Muscle layer of duodenum (tissue), 2 donors: ENCODE results near the gene USPL1.
"Not testable (repeated sequence)": the region's sequence is repeated elsewhere in the genome, so short reads cannot be mapped to it uniquely, and the experiment has no call there.

Source experiments
- H3K27ac ChIP-seq: one replicate; pipeline ENCODE4 v1.7.0; 2013; ENCODE audit warnings: mild to moderate bottlenecking, low read length
- H3K27me3 ChIP-seq: one replicate; pipeline ENCODE4 v1.7.0; 2013; ENCODE audit warnings: low read depth, mild to moderate bottlenecking, control low read depth, low read length
- H3K36me3 ChIP-seq, 2 donors: one replicate each; pipeline ENCODE4 v1.7.0; 2013; ENCODE audit warnings: low read length in 2 of 2, control low read depth in 1 of 2, mild to moderate bottlenecking in 1 of 2; ENCODE audit not compliant: insufficient read depth in 2 of 2, control insufficient read depth in 1 of 2
- H3K4me1 ChIP-seq, 2 donors: one replicate each; pipeline ENCODE4 v1.7.0; 2013; ENCODE audit warnings: low read length in 2 of 2, mild to moderate bottlenecking in 2 of 2, control low read depth in 1 of 2, moderate library complexity in 1 of 2; ENCODE audit not compliant: insufficient read depth in 2 of 2, control insufficient read depth in 1 of 2
- H3K4me3 ChIP-seq, 2 donors: one replicate each; pipeline ENCODE4 v1.7.0; 2013; ENCODE audit warnings: low read length in 2 of 2, low read depth in 1 of 2, mild to moderate bottlenecking in 1 of 2
- H3K9me3 ChIP-seq, 2 donors: one replicate each; pipeline ENCODE4 v1.7.0; 2013; ENCODE audit warnings: low read length in 2 of 2, control low read depth in 1 of 2, mild to moderate bottlenecking in 1 of 2; ENCODE audit not compliant: control insufficient read depth in 1 of 2
- donor health status: healthy.

Gene USPL1

GRCh38 chr13:30587231-30587630, 30.5 kb upstream of the USPL1 start:
- no peaks in the 10 kb centered on the region for H3K36me3 ChIP-seq
- no peaks in the 10 kb centered on the region for H3K4me1 ChIP-seq
- no peak overlapping the region for H3K27ac ChIP-seq
- no peak overlapping the region for H3K4me3 ChIP-seq
- no peaks in the 10 kb centered on the region for H3K9me3 ChIP-seq
- no peaks in the 10 kb centered on the region for H3K27me3 ChIP-seq

- Histone ChIP-seq H3K4me3 (no peak overlapping the region), H3K36me3 (no peaks in the 10 kb centered on the region), H3K27me3 (no peaks in the 10 kb centered on the region), H3K9me3 (no peaks in the 10 kb centered on the region), H3K4me1 (no peaks in the 10 kb centered on the region), H3K27ac (no peak overlapping the region)
Measured at GRCh38 chr13:30587739-30588138, 30.0 kb upstream of the USPL1 start.

- Histone ChIP-seq H3K36me3 (no peaks in the 10 kb centered on the region), H3K27ac (no peak overlapping the region), H3K4me3 (no peak overlapping the region), H3K9me3 (no peaks in the 10 kb centered on the region), H3K27me3 (no peaks in the 10 kb centered on the region), H3K4me1 (no peaks in the 10 kb centered on the region)
Measured at GRCh38 chr13:30593001-30593400, 24.7 kb upstream of the USPL1 start.

GRCh38 chr13:30600496-30600895, 17.2 kb upstream of the USPL1 start:
- no peak overlapping the region for H3K27ac ChIP-seq
- H3K4me1 ChIP-seq = no peaks in the 10 kb centered on the region
- no peaks in the 10 kb centered on the region for H3K9me3 ChIP-seq
- no peaks in the 10 kb centered on the region for H3K27me3 ChIP-seq
- H3K36me3 ChIP-seq = no peaks in the 10 kb centered on the region
- H3K4me3 ChIP-seq = no peak overlapping the region

GRCh38 chr13:30601836-30602235, 15.9 kb upstream of the USPL1 start:
- H3K27me3 ChIP-seq = no peaks in the 10 kb centered on the region
- no peak overlapping the region for H3K4me3 ChIP-seq
- no peaks in the 10 kb centered on the region for H3K9me3 ChIP-seq
- no peak overlapping the region for H3K27ac ChIP-seq
- no peaks in the 10 kb centered on the region for H3K4me1 ChIP-seq
- no peaks in the 10 kb centered on the region for H3K36me3 ChIP-seq

GRCh38 chr13:30605052-30605451, 12.7 kb upstream of the USPL1 start:
- no peaks in the 10 kb centered on the region for H3K27me3 ChIP-seq
- no peaks in the 10 kb centered on the region for H3K4me1 ChIP-seq
- no peaks in the 10 kb centered on the region for H3K9me3 ChIP-seq
- no peak overlapping the region for H3K27ac ChIP-seq
- no peaks in the 10 kb centered on the region for H3K36me3 ChIP-seq
- no peak overlapping the region for H3K4me3 ChIP-seq

- H3K36me3 ChIP-seq, H3K27me3 ChIP-seq, H3K4me3 ChIP-seq, H3K9me3 ChIP-seq, H3K27ac ChIP-seq, H3K4me1 ChIP-seq: not testable (repeated sequence)
Measured at GRCh38 chr13:30607186-30607585, 10.5 kb upstream of the USPL1 start.

GRCh38 chr13:30607908-30608307, 9.8 kb upstream of the USPL1 start:
- H3K4me3 ChIP-seq = no peak overlapping the region
- H3K4me1 ChIP-seq = no peaks in the 10 kb centered on the region
- no peaks in the 10 kb centered on the region for H3K9me3 ChIP-seq
- H3K27me3 ChIP-seq = no peaks in the 10 kb centered on the region
- no peaks in the 10 kb centered on the region for H3K36me3 ChIP-seq
- H3K27ac ChIP-seq = no peak overlapping the region

GRCh38 chr13:30608364-30608763, 9.4 kb upstream of the USPL1 start:
- Histone ChIP-seq H3K27ac (no peak overlapping the region), H3K36me3 (no peaks in the 10 kb centered on the region), H3K4me3 (no peak overlapping the region), H3K27me3 (no peaks in the 10 kb centered on the region), H3K9me3 (no peaks in the 10 kb centered on the region), H3K4me1 (no peaks in the 10 kb centered on the region)

GRCh38 chr13:30610311-30610710, 7.4 kb upstream of the USPL1 start:
- no peak overlapping the region for H3K4me3 ChIP-seq
- H3K27ac ChIP-seq = no peak overlapping the region
- H3K27me3 ChIP-seq = no peaks in the 10 kb centered on the region
- no peaks in the 10 kb centered on the region for H3K36me3 ChIP-seq
- no peaks in the 10 kb centered on the region for H3K9me3 ChIP-seq
- peaks cover 0 to 4% of the 10 kb centered on the region in 2 donors for H3K4me1 ChIP-seq

- Histone ChIP-seq H3K27ac (peak overlapping the region; percentile 100), H3K4me1 (peaks cover 12 to 27% of the 10 kb centered on the region in 2 donors), H3K27me3 (no peaks in the 10 kb centered on the region), H3K36me3 (peaks cover 0 to 12% of the 10 kb centered on the region in 2 donors), H3K4me3 (peak overlapping the region; percentile 80 to 84), H3K9me3 (no peaks in the 10 kb centered on the region)
Measured at GRCh38 chr13:30615481-30615865, 2.2 kb upstream of the USPL1 start.

- H3K4me1 ChIP-seq = peaks cover 12 to 27% of the 10 kb centered on the region in 2 donors
- peaks cover 0 to 12% of the 10 kb centered on the region in 2 donors for H3K36me3 ChIP-seq
- H3K9me3 ChIP-seq = no peaks in the 10 kb centered on the region
- peak overlapping the region; percentile 80 to 84 for H3K4me3 ChIP-seq
- H3K27ac ChIP-seq = peak overlapping the region; percentile 100
- H3K27me3 ChIP-seq = no peaks in the 10 kb centered on the region
Measured at GRCh38 chr13:30615866-30616541, 1.7 kb upstream of the USPL1 start.
